HG03521 (cell line): ENCODE measurements around the gene PTGES3L.

Experiments used
- ATAC-seq: cut with Tn5 transposase; IDR thresholded peaks from one replicate; pipeline ENCODE4 v1.9.1; 2021; ENCODE audit warnings: mild to moderate bottlenecking, moderate library complexity; ENCODE audit not compliant: unreplicated experiment

PTGES3L gene

DNA sequence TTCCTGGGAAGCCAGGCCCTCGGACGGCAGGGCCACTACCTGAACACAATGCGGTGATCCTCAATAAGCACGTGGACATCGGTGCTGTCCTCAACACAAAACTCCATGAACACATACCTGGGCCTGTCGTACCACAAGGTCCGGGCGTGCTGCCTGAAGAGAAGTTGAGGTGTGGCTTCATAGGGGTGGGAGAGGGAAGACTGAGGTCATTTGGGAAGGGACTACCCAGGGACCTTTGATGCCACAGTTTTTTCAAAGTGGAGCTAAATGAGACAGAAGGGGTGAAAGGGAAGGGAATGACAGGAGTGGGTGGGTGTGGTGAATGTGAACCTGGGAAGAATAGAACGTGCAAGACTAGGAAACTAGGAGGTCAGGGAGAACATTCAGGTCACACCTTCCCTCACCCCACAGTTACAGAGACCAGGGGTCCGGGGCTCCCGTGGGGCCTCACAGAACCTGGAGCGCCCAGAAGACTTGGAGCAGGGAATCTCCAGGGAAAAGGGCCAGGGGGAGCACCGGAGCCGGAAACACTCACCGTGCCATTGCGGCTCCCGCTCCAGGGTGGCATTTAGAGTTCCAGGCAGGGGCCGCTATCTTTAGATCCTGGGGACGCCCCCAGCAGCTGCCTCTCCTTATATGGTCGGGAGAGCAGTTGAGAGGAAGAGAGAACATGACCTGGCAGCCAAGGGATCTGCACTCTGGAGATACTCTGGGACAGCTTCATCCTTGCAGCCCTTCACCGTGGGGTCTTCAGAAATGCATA, at the start of gene PTGES3L:
PTGES3L (minus strand) TSS at position 570 of the 763 bp plus-strand sequence; CDS start at position 543, 27 bp downstream.
- ATAC-seq = no peak

- no peak for ATAC-seq
Observed at GRCh38 chr17:43028221-43028861, 48.5 kb upstream of the PTGES3L start.

- ATAC-seq = no peak
Observed at GRCh38 chr17:43027091-43028032, 47.5 kb upstream of the PTGES3L start.

DNA sequence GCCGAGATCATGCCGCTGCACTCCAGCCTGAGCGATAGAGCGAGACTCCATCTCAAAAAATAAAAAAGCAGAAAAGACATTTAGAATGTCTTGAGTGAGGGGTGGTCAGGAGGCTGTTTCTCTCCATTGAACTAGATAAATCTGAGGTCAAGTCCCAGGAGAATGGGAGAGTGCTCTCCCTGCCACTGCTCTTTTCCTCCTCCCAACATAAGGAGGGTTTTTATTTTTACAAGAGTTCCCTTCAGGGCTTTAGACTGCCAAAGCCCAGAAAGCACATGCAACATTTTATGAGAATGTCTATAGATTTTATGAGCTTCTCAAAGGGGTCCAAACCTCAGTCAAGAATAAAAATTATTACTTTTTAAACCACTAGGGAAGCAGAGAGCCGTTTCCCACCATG, 46.7 kb upstream of the PTGES3L start:
- ATAC-seq = no peak

DNA sequence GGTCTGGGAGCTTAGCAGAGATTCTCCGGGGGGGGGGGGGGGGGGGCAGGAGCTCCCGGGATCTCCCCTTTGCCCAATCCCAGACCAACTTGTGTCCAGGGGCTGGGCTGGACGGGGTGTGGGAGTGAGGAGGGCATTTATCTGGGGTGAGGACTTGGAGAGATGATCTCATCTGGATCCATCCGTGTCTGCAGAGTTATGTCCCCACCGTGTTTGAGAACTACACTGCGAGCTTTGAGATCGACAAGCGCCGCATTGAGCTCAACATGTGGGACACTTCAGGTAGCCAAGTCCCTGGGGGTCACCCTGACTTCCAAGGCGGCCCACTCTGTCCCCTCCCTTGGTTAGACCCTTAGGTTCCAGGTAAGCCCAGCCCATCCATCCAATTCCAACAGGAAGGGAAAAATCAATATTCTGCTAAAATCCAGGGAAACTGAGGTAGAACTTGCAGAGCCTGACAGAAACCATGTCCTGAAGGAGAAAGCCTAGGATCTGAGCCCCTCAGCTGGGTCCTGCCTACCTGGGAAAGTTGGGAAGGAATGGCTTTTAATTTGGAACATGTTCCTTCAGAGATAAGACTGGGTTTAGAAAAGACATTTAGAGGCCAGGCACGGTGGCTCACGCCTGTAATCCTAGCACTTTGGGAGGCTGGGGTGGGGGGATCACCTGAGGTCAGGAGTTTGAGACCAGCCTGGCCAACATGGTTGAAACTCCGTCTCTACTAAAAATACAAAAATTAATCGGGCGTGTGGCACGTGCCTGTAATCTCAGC, 46.1 kb upstream of the PTGES3L start:
- ATAC-seq = no peak

- ATAC-seq = no peak
Observed at GRCh38 chr17:43025290-43025657, 45.4 kb upstream of the PTGES3L start.

- ATAC-seq = peak; percentile 32
Observed at GRCh38 chr17:43024407-43025289, 44.8 kb upstream of the PTGES3L start, which contains the start of gene RND2. Gene RND2 (plus strand): TSS chr17:43025231. CDS start chr17:43025348, 117 bp downstream.

DNA sequence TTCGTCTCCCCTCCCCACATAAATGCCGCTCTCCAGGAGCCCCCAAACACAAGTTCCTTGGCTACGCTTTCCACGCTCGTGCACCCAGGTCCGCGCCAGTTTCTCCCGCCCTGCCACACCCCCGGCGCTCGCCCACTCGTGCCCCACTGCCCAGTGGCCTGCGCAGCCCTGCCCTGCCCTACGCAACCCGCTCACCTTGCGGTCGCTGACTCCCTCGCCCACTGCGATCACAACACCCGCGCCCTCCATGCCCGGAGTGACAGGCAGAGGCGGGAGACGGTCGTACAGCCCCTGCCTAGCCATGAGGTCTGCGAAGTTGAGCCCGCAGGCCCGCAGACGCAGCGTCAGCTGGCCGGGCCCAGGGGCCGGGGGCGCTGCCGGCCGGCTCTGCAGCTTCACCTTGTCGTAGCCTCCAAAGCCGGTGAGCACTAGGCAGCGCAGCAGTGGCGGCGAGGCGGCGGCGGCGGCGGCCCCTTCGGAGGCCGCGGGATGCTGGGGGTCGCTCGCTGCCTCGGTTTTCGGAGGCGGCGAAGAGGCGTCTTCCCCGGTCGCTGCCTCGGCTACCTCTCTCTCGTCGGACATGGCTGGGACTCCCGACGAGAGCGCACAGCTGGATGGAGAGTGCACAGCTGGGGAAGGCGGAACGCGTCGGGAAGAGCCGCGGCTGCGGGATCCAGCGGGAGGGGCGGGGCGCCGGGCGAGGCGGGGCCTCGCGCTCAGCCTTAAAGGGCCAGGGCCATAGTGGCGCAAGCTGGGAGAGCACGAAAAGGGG, 42.0 kb upstream of the PTGES3L start, which contains the start of gene VAT1:
VAT1 (minus strand) TSS at position 645 of the 772 bp plus-strand sequence; CDS start at position 582, 63 bp downstream.
- no peak for ATAC-seq

DNA sequence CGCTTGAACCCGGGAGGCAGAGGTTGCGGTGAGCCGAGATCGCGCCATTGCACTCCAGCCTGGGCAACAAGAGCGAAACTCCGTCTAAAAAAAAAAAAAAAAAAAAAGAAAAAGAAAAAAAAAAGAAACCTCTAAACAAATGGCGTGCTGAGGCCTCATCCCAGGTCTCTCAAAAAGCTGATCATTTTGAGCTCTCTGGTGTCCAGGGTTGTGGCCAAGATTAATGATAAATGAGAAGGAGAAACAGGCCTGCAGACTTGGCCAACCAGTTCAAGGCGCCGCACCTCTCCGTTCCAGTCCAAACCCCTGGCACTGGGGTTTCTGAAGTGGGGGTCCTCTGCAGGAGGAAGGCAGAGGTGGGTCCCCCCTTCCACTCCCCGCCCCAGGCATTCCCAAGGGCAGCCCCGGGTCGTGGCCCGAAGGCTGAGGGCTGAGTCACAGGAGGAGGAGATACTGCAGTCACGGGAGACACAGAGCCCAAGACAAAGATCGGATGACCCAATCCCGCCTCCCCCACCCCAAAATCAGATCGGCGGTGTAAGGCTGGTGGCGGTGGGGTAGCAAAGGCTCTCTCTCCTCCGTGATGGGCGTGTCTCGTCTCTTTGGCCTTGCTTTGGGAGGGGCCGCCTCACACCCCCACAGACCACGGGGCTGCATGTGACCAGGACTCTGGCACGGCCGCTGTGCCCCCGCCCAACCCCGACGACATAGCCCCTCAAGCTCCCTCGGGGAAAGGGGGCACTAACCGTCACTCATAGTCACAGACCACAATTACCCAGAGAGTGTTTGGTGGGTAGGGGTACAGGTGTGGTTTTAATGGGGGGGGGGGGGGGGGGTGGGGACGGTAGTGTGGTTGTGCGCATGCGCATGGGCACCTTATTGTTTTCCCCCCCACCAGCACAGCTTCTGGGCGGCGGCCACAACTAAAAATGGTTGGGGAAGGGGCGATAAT, 41.2 kb upstream of the PTGES3L start:
- ATAC-seq = no peak

DNA sequence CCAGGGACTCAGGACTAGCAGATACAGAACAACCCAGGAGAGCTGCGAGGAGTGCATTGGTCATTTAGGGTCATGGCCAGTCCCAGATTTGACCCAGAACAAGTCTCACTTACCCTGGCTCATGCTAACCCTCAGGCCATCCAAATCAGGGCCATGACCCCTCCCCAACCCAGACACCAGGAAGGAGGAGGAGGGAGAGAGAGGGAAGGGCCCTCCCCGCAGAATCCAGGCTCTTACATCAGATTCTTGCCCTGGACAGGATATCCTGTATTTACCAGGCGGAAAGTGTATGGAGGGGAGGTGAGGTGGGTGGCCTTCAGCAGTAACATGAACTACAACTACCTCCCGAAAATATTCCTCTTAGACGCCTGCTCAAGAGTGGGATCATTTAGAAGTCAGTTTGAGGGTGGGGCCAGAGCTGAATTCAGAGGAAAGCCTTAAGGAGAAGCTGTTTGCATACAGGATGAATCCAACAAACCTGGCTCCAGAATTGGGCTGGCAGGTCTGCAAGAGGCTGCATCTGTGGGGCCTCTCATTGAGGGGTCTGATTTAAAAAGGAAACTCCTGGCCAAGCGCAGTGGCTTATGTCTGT, 40.2 kb upstream of the PTGES3L start:
- no peak for ATAC-seq

- no peak for ATAC-seq
Observed at GRCh38 chr17:43019418-43019817, 39.5 kb upstream of the PTGES3L start.

GRCh38 chr17:43018932-43019331, 39.1 kb upstream of the PTGES3L start:
- ATAC-seq = no peak

GRCh38 chr17:43018008-43018853, 38.4 kb upstream of the PTGES3L start:
- ATAC-seq = no peak

GRCh38 chr17:43016216-43016615, 36.3 kb upstream of the PTGES3L start:
- ATAC-seq = no peak

DNA sequence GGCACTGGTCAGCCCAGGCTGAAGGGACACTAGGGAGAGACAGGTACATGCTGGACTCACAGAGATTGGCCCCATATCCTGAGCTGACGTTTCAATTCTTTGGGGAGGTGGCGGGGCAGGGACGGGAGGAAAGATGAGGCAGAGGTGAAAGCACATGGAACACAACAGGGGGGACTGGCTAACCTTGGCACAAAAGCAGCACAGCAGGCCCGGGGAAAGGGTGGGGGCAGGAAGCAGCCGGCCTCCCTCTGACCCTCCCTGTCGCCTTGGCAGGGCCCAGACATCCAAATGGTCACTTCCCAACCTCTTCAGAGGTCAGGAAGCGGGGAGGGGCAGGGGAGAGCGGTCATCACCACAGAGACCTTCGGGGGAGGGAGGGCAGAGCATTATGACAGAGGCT, 35.7 kb upstream of the PTGES3L start:
- no peak for ATAC-seq
